Activated CD4-positive, alpha-beta T cell treated with anti-CD3 and anti-CD28 coated beads for 1 hour (primary cell): ENCODE measurements around the gene ATP5F1A.

Experiments used
- DNase-seq: peaks from one replicate; pipeline ENCODE4 v3.0.0-alpha.2; 2020

Gene ATP5F1A

GRCh38 chr18:46042571-46043123 is 55.4 kb downstream of the ATP5F1A start:
- DNase-seq = no peak

- DNase-seq = no peak
Measured at GRCh38 chr18:46040747-46041104, 57.4 kb downstream of the ATP5F1A start.

- DNase-seq = no peak
Measured at GRCh38 chr18:46040033-46040746, 57.9 kb downstream of the ATP5F1A start.

- DNase-seq = no peak
Measured at GRCh38 chr18:46037512-46038305, 60.4 kb downstream of the ATP5F1A start.

- DNase-seq = no peak
Measured at GRCh38 chr18:46035696-46036680, 62.1 kb downstream of the ATP5F1A start.

GRCh38 chr18:46034230-46034629 is 63.9 kb downstream of the ATP5F1A start:
- DNase-seq = no peak

GRCh38 chr18:46031741-46032140 is 66.4 kb downstream of the ATP5F1A start:
- DNase-seq = no peak
